Activated CD8-positive, alpha-beta memory T cell treated with anti-CD3 and anti-CD28 coated beads, Interleukin-2, amount 50 U/mL, for 48 hours (primary cell): ENCODE results near the gene KCNH5.
A peak's percentile ranks its signal among the peaks of the same experiment; 100 is the strongest.

Source experiments
- DNase-seq: peaks from one replicate; pipeline ENCODE4 v3.0.0-alpha.2; 2020

Gene KCNH5

GRCh38 chr14:63045234-63045611, at the start of gene KCNH5:
KCNH5 (minus strand) TSS chr14:63045458; CDS start chr14:63045186, 272 bp downstream.
- peak; percentile 56 for DNase-seq

- DNase-seq, result no peak
Measured at GRCh38 chr14:63091394-63091996, 46.2 kb upstream of the KCNH5 start.

GRCh38 chr14:63088865-63089264, 43.6 kb upstream of the KCNH5 start:
- no peak for DNase-seq

GRCh38 chr14:63078569-63078968, 33.3 kb upstream of the KCNH5 start:
- DNase-seq, result no peak

- DNase-seq, result no peak
Measured at GRCh38 chr14:63076488-63076887, 31.2 kb upstream of the KCNH5 start.

GRCh38 chr14:63055631-63056030, 10.4 kb upstream of the KCNH5 start:
- DNase-seq, result no peak

- no peak for DNase-seq
Measured at GRCh38 chr14:63051992-63052391, 6.7 kb upstream of the KCNH5 start.

- no peak for DNase-seq
Measured at GRCh38 chr14:63051301-63051700, 6.0 kb upstream of the KCNH5 start.

GRCh38 chr14:63050694-63051093, 5.4 kb upstream of the KCNH5 start:
- no peak for DNase-seq

GRCh38 chr14:63046339-63047268, 1.3 kb upstream of the KCNH5 start:
- no peak for DNase-seq

GRCh38 chr14:63045612-63046320, 508 bp upstream of the KCNH5 start:
- DNase-seq, result no peak

GRCh38 chr14:63039866-63040265, 5.4 kb downstream of the KCNH5 start:
- DNase-seq, result no peak

- no peak for DNase-seq
Measured at GRCh38 chr14:63032641-63033040, 12.6 kb downstream of the KCNH5 start.

GRCh38 chr14:63032076-63032475, 13.2 kb downstream of the KCNH5 start:
- no peak for DNase-seq

- DNase-seq, result no peak
Measured at GRCh38 chr14:63030113-63030512, 15.1 kb downstream of the KCNH5 start.

GRCh38 chr14:63027719-63028118, 17.5 kb downstream of the KCNH5 start:
- DNase-seq, result no peak

GRCh38 chr14:63026491-63026890, 18.8 kb downstream of the KCNH5 start:
- no peak for DNase-seq

GRCh38 chr14:63014621-63015020, 30.6 kb downstream of the KCNH5 start:
- no peak for DNase-seq

GRCh38 chr14:63012171-63012570, 33.1 kb downstream of the KCNH5 start:
- no peak for DNase-seq

GRCh38 chr14:63011623-63012022, 33.6 kb downstream of the KCNH5 start:
- DNase-seq, result no peak

- no peak for DNase-seq
Measured at GRCh38 chr14:63009495-63009894, 35.8 kb downstream of the KCNH5 start.

- DNase-seq, result no peak
Measured at GRCh38 chr14:63006531-63006930, 38.7 kb downstream of the KCNH5 start.

- no peak for DNase-seq
Measured at GRCh38 chr14:62994096-62994495, 51.2 kb downstream of the KCNH5 start.

- DNase-seq, result no peak
Measured at GRCh38 chr14:62988967-62989366, 56.3 kb downstream of the KCNH5 start.
